ENCODE measurements around the gene GABRE.

DNA sequence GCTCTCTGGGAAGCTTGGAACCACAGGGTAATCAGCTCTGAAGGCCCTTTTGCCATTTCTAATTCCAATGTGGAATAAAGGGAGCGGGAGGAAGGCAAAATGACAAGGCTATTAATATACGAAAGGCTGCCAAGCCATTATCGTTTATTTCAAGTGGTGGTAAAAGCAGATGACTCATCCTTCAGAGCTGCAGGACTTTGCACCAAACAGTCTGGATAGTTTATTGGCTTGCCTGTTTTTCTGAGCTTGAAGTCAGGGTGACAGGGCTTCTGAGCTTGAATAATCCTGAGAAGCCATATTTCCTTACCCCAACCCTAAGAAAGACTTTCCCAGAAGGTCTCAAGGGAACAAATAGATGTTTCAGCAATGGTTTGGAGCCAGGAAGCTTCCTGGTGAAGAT lies 7.7 kb upstream of the GABRE start:
- TF ChIP-seq, protein P1, sequence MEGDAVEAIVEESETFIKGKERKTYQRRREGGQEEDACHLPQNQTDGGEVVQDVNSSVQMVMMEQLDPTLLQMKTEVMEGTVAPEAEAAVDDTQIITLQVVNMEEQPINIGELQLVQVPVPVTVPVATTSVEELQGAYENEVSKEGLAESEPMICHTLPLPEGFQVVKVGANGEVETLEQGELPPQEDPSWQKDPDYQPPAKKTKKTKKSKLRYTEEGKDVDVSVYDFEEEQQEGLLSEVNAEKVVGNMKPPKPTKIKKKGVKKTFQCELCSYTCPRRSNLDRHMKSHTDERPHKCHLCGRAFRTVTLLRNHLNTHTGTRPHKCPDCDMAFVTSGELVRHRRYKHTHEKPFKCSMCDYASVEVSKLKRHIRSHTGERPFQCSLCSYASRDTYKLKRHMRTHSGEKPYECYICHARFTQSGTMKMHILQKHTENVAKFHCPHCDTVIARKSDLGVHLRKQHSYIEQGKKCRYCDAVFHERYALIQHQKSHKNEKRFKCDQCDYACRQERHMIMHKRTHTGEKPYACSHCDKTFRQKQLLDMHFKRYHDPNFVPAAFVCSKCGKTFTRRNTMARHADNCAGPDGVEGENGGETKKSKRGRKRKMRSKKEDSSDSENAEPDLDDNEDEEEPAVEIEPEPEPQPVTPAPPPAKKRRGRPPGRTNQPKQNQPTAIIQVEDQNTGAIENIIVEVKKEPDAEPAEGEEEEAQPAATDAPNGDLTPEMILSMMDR (conservative IDR thresholded peaks at IDR 0.05; ENCODE audit: low read length): no peak
- no peak for TF ChIP-seq EZH2phosphoT487 (IDR thresholded peaks at IDR 0.05; ENCODE audit: borderline replicate concordance, low read depth, low read length)
